Measurements from ENCODE around the gene TRIM65.

- no peak for TF ChIP-seq CTCF (IDR thresholded peaks at IDR 0.05)
- no peak for TF ChIP-seq POLR2AphosphoS5 (IDR thresholded peaks at IDR 0.05)
- no peak for TF ChIP-seq POLR2A (IDR thresholded peaks at IDR 0.05)
Observed at GRCh38 chr17:75881678-75882454, 14.9 kb downstream of the TRIM65 start.
